Measurements from ENCODE around the gene SS18L1. TPM values are rescaled to one million over a fixed set of nuclear protein-coding genes. Genes with fewer than 3 reads are reported as not detected.

SS18L1 gene
- total RNA-seq, 6 donors from 2014 or later = 12.2 to 70.8 (median 19.7) TPM

DNA sequence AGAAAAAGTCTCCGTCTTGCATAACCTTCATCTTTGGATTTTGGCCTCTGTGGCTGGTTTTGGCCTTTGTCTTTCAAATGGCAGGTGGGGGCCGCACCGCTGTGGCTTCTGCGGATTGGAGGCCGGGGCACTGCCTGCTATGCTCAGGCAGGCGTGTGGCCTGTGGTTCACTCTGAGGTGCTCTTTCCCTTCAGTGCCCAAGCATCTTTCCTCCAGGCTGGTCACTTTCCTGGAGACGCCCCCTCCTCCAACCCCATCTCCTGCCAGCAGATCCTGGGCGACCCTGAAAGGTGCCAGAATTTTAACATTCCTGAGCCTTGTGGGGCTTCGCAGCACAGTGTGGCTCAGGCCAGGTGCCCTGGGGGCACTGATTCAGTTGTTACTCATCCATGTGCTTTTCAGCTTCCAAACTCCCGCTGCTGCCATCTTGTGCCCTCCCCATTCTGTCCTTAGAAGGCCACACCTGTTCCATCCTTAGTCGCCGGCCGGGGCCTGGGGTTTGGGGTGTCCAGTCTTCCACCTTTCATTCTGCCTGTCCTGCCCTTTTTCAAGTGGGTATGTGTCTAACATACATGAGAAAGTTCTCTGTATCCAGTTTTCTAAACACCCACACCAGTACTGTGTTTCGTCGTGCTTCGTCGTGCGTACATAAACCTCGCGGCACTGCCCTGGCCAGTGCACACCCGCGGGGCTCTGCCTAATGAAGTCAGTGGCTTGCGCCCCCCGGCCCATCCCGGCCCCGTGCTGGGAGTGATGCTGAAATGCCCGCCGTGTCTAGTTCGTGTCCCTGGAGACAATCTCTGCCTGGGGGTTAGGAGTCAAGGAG, 12.1 kb downstream of the SS18L1 start:
- Histone ChIP-seq H3K36me3 (peaks cover 0 to 27% (median 10%) of the 10 kb centered on the region in 4 donors), H3K9me3 (no peaks in the 10 kb centered on the region), H3K27ac (no peak overlapping the region), H3K4me3 (no peak overlapping the region), H3K27me3 (no peaks in the 10 kb centered on the region), H3K4me1 (peaks cover 0 to 10% (median 1%) of the 10 kb centered on the region in 4 donors)
- 91 to 96% methylated on average over 28 to 29 of the region's 29 CpGs for WGBS, 2 donors
- DNase-seq (no peak), ATAC-seq (ENCODE audit: low FRiP score in 2 of 2) (no peak)
- TF ChIP-seq EP300 (IDR thresholded peaks at IDR 0.05) (no peak), POLR2A (IDR thresholded peaks at IDR 0.05) (no peak), POLR2AphosphoS5 (IDR thresholded peaks at IDR 0.05) (no peak)
- TF ChIP-seq, protein P1, sequence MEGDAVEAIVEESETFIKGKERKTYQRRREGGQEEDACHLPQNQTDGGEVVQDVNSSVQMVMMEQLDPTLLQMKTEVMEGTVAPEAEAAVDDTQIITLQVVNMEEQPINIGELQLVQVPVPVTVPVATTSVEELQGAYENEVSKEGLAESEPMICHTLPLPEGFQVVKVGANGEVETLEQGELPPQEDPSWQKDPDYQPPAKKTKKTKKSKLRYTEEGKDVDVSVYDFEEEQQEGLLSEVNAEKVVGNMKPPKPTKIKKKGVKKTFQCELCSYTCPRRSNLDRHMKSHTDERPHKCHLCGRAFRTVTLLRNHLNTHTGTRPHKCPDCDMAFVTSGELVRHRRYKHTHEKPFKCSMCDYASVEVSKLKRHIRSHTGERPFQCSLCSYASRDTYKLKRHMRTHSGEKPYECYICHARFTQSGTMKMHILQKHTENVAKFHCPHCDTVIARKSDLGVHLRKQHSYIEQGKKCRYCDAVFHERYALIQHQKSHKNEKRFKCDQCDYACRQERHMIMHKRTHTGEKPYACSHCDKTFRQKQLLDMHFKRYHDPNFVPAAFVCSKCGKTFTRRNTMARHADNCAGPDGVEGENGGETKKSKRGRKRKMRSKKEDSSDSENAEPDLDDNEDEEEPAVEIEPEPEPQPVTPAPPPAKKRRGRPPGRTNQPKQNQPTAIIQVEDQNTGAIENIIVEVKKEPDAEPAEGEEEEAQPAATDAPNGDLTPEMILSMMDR (IDR thresholded peaks at IDR 0.05) = no peak

DNA sequence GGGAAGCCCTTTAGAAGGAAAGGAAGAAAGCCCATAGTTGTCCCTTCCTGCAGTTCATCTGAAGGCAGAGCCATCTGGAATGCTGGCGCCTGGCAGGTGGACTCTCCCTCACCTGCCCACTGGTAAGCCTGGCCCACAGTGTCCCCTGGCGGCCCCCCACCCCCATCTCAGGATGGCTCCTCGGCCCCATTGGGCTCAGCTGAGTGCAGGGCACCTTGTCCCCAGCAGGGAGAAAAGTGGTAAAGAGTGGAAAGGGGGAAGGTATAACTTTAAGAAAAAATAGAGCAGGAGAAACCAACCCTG, 12.6 kb downstream of the SS18L1 start:
- no peak overlapping the region for H3K4me3 ChIP-seq
- H3K27me3 ChIP-seq = no peaks in the 10 kb centered on the region
- H3K27ac ChIP-seq = no peak overlapping the region
- H3K9me3 ChIP-seq = no peaks in the 10 kb centered on the region
- H3K4me1 ChIP-seq = peaks cover 0 to 10% (median 1%) of the 10 kb centered on the region in 4 donors
- peaks cover 0 to 32% (median 15%) of the 10 kb centered on the region in 4 donors for H3K36me3 ChIP-seq
- no peak for TF ChIP-seq POLR2AphosphoS5 (IDR thresholded peaks at IDR 0.05)
- no peak for TF ChIP-seq EP300 (IDR thresholded peaks at IDR 0.05)
- TF ChIP-seq POLR2A (IDR thresholded peaks at IDR 0.05) = no peak
- TF ChIP-seq, protein P1 (IDR thresholded peaks at IDR 0.05) = no peak
- no peak for DNase-seq
- ATAC-seq (ENCODE audit: low FRiP score in 2 of 2) = no peak
- 90 to 97% methylated on average over 3 of the region's 3 CpGs for WGBS, 2 donors

DNA sequence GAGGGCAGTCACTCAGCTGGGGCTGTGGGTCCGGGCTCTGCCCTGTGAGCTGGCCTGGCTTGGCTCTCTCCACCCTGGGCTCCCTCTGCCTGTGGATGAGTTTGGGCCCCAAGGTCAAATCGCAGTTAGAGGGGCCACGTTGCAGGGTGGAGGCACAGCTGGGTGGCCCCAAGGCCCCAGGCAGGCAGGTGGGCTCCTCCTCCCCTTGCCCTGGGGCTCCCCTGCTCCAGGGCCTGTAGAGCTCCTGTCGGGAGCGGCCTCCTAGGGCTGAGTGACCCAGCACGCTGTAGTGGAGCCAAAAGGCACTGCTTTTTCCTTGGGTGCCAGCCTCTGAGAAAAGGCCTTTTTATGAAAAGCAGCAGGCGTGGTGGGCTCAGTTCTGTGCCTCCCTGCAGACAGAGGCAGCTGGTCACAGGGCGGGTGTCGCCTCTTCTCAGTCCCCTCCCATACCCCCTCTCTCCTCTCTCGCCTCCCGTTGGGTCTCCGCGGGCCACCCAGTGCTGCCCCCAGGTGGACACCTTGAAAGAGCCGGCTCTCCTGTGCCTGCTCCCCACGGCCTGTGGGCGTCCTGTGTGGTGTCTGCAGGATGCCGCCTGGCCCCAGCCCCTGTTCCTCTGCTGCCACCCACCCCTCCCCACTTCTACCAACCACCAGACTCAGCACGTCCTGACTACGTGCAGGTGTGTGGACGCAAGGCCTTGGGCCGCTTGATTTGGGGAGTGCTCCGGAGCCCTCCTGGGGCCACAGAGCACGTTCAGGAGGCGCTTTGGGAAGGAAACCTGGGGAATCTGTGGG, 13.2 kb downstream of the SS18L1 start:
- no peak overlapping the region for H3K4me3 ChIP-seq
- H3K36me3 ChIP-seq = peaks cover 0 to 38% (median 21%) of the 10 kb centered on the region in 4 donors
- H3K27me3 ChIP-seq = no peaks in the 10 kb centered on the region
- TF ChIP-seq EP300 (IDR thresholded peaks at IDR 0.05) = no peak
- TF ChIP-seq, protein P1 (IDR thresholded peaks at IDR 0.05) = peak; percentile 58 to 72 (median 66)
- DNase-seq = peak; percentile 51 to 85
- H3K9me3 ChIP-seq = no peaks in the 10 kb centered on the region
- H3K27ac ChIP-seq = no peak overlapping the region
- H3K4me1 ChIP-seq = peaks cover 0 to 10% (median 1%) of the 10 kb centered on the region in 4 donors
- WGBS, 2 donors = 59 to 75% methylated on average over 8 to 18 of the region's 24 CpGs
- ATAC-seq (ENCODE audit: low FRiP score in 2 of 2) = peak; percentile 75 to 85

DNA sequence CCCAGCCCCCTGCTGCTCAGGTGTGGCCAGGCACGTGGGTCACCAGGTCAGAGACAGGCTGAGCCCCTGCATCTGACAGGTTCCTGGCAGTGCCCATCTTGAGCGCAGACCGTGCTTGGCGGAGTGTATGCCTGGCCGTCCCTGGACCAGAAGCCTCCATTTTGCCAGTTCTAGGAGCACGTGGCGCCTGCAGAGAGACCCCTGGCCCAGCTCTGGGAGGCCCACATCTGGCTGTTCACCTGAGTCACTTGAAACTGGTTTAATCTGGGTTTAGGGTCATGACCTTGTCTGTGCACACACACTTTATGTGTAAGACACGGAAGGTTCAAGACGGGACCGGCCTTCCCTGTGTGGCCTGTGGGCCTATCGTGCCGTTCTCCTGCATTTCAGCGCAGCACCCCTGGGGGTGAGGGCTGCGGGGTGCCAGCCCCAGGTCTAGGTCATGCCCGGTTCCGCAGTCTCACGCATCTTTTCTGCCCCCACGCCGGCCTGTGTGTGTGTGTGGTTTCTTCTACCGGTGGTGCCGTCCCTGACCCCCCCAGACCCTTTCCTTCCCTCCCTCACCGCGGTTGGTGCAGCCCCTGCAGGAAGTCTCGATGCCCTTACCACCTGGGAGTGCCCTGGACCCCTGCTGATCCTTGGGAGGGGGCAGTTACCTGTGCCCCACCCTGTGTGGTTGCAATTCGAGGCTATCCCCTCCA, 14.0 kb downstream of the SS18L1 start:
- DNase-seq = peak in 1 of 2 donors; percentile 53
- WGBS, 2 donors = 79 to 86% methylated on average over 17 to 22 of the region's 25 CpGs

More for the DNA sequence above, 14.0 kb downstream of the SS18L1 start:
- peak in 1 of 2 donors; percentile 11 for ATAC-seq (ENCODE audit: low FRiP score in 2 of 2)
- Histone ChIP-seq H3K36me3 (peaks cover 0 to 43% (median 26%) of the 10 kb centered on the region in 4 donors), H3K9me3 (no peaks in the 10 kb centered on the region), H3K4me1 (peaks cover 0 to 10% (median 1%) of the 10 kb centered on the region in 4 donors), H3K27ac (no peak overlapping the region), H3K27me3 (no peaks in the 10 kb centered on the region), H3K4me3 (no peak overlapping the region)
- TF ChIP-seq POLR2AphosphoS5 (IDR thresholded peaks at IDR 0.05) (no peak), EP300 (IDR thresholded peaks at IDR 0.05) (no peak), POLR2A (IDR thresholded peaks at IDR 0.05) (no peak)
- TF ChIP-seq, protein P1 (IDR thresholded peaks at IDR 0.05) = no peak

Data from upper lobe of left lung (tissue), 6 donors.